ENCODE measurements around the gene BEX3.

The BEX3 gene

DNA sequence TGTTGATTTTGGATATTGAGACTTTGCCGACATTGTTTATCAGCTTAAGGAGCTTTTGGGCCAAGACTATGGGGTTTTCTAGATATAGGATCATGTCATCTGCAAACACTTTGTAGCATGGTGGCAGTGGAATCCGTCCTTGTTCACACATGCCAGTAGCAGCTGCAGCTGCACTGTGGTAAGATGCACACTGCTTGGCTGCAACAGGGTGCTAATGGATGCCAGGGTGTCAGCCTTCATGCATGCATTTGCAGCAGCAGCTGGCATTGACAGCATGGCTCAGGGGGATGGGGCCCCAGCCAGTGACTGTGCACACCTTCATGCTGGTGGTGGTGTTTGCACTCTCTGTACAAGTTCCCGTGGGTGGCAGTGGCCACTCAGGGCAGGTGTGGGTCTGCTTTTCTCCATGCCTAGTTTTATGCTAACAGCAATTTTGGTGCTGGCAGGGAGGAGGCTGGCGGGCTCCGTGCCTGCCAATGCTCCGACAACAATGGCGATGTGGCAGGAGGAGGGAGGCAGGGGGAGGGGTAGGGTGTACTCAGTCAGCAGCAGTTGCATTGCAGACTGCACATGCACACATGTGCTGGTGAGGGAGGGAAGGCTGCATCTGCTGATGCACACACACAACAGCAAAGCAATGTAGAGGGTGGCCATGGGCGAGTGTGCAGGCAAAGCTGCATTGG lies 37.5 kb downstream of the BEX3 start:
- no peak for DNase-seq (ENCODE audit: low spot score)
- ATAC-seq (ENCODE audit: low read depth), result no peak
- no peak overlapping the region for H3K4me3 ChIP-seq (ENCODE audit: severe bottlenecking)
- H3K27me3 ChIP-seq (ENCODE audit: insufficient read depth, poor library complexity, severe bottlenecking), result no peaks in the 10 kb centered on the region
- H3K36me3 ChIP-seq (ENCODE audit: low read depth), result no peaks in the 10 kb centered on the region
- H3K27ac ChIP-seq (ENCODE audit: poor library complexity, severe bottlenecking), result no peak overlapping the region
- H3K9me3 ChIP-seq (ENCODE audit: severe bottlenecking), result no peaks in the 10 kb centered on the region
- H3K4me1 ChIP-seq (ENCODE audit: insufficient read depth, poor library complexity, severe bottlenecking), result no peaks in the 10 kb centered on the region
- TF ChIP-seq, protein P1, sequence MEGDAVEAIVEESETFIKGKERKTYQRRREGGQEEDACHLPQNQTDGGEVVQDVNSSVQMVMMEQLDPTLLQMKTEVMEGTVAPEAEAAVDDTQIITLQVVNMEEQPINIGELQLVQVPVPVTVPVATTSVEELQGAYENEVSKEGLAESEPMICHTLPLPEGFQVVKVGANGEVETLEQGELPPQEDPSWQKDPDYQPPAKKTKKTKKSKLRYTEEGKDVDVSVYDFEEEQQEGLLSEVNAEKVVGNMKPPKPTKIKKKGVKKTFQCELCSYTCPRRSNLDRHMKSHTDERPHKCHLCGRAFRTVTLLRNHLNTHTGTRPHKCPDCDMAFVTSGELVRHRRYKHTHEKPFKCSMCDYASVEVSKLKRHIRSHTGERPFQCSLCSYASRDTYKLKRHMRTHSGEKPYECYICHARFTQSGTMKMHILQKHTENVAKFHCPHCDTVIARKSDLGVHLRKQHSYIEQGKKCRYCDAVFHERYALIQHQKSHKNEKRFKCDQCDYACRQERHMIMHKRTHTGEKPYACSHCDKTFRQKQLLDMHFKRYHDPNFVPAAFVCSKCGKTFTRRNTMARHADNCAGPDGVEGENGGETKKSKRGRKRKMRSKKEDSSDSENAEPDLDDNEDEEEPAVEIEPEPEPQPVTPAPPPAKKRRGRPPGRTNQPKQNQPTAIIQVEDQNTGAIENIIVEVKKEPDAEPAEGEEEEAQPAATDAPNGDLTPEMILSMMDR (IDR thresholded peaks at IDR 0.05; ENCODE audit: poor library complexity, severe bottlenecking), result no peak

DNA sequence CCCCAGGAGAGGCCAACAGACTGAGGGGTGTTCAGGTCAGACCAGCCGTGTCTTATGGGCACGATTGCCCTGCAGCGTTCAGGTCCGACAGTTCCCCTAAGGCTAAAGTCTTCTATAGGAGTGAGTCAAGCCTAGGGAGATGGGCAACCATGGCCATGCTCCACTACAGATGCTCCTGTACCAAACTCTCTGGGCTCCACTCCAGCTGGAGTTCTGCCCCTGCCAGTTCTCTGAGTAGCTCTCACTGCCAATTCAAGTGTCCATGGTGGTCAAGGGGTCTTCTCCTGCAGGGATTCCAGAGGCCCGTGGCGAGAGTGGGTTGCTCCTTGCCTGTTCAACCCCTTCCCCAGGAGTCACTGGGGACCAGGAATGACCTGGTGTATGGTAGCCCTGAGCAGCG lies 38.2 kb downstream of the BEX3 start:
- H3K36me3 ChIP-seq (ENCODE audit: low read depth), result no peaks in the 10 kb centered on the region
- H3K4me3 ChIP-seq (ENCODE audit: severe bottlenecking), result no peak overlapping the region
- ATAC-seq (ENCODE audit: low read depth) (no peak), DNase-seq (ENCODE audit: low spot score) (no peak)
- H3K27me3 ChIP-seq (ENCODE audit: insufficient read depth, poor library complexity, severe bottlenecking), result no peaks in the 10 kb centered on the region
- TF ChIP-seq, protein P1 (IDR thresholded peaks at IDR 0.05; ENCODE audit: poor library complexity, severe bottlenecking), result no peak
- H3K27ac ChIP-seq (ENCODE audit: poor library complexity, severe bottlenecking), result no peak overlapping the region
- no peaks in the 10 kb centered on the region for H3K9me3 ChIP-seq (ENCODE audit: severe bottlenecking)
- H3K4me1 ChIP-seq (ENCODE audit: insufficient read depth, poor library complexity, severe bottlenecking), result no peaks in the 10 kb centered on the region

DNA sequence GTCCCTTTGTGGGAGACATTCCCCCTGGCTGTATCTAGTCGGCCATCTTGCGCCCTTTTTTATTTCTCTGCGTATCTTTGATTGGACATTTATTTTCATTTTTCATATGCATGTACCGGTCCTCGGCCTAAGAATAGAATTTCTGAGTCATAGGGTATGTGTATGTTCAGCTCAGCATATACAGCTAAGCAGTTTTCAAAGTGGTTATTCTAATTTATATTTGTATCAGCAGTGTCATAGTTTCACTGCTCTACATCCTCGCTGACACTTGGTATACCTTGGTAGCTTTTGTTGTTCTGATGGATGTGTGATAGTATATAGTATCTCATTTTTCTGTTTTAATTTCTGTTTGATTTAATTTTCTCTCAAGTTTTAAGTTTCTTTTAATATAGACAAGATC lies 38.7 kb downstream of the BEX3 start:
- H3K4me3 ChIP-seq (ENCODE audit: severe bottlenecking), result no peak overlapping the region
- no peaks in the 10 kb centered on the region for H3K9me3 ChIP-seq (ENCODE audit: severe bottlenecking)
- ATAC-seq (ENCODE audit: low read depth) (no peak), DNase-seq (ENCODE audit: low spot score) (no peak)
- no peaks in the 10 kb centered on the region for H3K4me1 ChIP-seq (ENCODE audit: insufficient read depth, poor library complexity, severe bottlenecking)
- no peaks in the 10 kb centered on the region for H3K36me3 ChIP-seq (ENCODE audit: low read depth)
- no peaks in the 10 kb centered on the region for H3K27me3 ChIP-seq (ENCODE audit: insufficient read depth, poor library complexity, severe bottlenecking)
- H3K27ac ChIP-seq (ENCODE audit: poor library complexity, severe bottlenecking), result no peak overlapping the region
- TF ChIP-seq, protein P1 (IDR thresholded peaks at IDR 0.05; ENCODE audit: poor library complexity, severe bottlenecking), result no peak

DNA sequence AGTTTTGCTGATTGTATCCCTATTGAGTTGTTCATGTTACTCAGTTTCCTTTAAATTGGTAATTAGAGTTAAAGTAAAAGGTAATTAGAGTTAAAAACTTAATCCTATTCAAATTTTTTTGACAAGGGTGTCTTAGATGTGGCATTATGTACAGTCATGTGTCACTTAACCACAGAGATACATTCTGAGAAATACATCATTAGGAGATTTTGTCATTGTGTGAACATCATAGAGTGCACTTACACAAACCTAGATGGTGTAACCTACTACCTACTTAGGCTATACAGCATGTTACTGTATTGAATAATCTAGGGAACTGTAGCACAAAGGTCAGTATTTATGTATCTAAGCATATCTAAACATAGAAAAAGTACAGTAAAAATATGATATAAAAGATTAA lies 39.2 kb downstream of the BEX3 start:
- Histone ChIP-seq H3K9me3 (ENCODE audit: severe bottlenecking) (no peaks in the 10 kb centered on the region), H3K27me3 (ENCODE audit: insufficient read depth, poor library complexity, severe bottlenecking) (no peaks in the 10 kb centered on the region), H3K4me1 (ENCODE audit: insufficient read depth, poor library complexity, severe bottlenecking) (no peaks in the 10 kb centered on the region), H3K4me3 (ENCODE audit: severe bottlenecking) (no peak overlapping the region), H3K36me3 (ENCODE audit: low read depth) (no peaks in the 10 kb centered on the region), H3K27ac (ENCODE audit: poor library complexity, severe bottlenecking) (no peak overlapping the region)
- DNase-seq (ENCODE audit: low spot score) (no peak), ATAC-seq (ENCODE audit: low read depth) (no peak)
- TF ChIP-seq, protein P1 (IDR thresholded peaks at IDR 0.05; ENCODE audit: poor library complexity, severe bottlenecking), result no peak

DNA sequence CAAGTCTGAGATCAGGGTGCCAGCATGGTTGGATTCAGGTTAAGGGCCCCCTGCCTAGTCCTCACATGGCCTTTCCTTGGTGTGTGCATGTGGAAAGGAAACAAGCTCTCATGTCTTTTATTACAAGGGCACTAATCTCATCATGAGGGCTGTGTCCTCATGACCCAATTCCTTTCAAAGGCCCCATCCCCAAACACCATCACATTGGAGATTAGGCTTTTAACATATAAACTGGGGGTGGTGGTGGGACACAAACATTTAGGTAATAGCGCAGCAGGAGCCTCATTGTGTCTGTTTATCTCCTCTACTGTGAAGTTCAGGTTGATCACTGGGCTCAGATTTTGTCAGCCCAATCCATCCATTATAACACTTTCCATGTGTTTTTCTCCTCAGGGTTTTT lies 41.0 kb downstream of the BEX3 start:
- no peaks in the 10 kb centered on the region for H3K4me1 ChIP-seq (ENCODE audit: insufficient read depth, poor library complexity, severe bottlenecking)
- TF ChIP-seq, protein P1 (IDR thresholded peaks at IDR 0.05; ENCODE audit: poor library complexity, severe bottlenecking), result no peak
- no peak for DNase-seq (ENCODE audit: low spot score)
- H3K4me3 ChIP-seq (ENCODE audit: severe bottlenecking), result no peak overlapping the region
- no peak overlapping the region for H3K27ac ChIP-seq (ENCODE audit: poor library complexity, severe bottlenecking)
- H3K36me3 ChIP-seq (ENCODE audit: low read depth), result no peaks in the 10 kb centered on the region
- no peaks in the 10 kb centered on the region for H3K27me3 ChIP-seq (ENCODE audit: insufficient read depth, poor library complexity, severe bottlenecking)
- no peak for ATAC-seq (ENCODE audit: low read depth)
- H3K9me3 ChIP-seq (ENCODE audit: severe bottlenecking), result no peaks in the 10 kb centered on the region

All from RWPE2 (cell line).